Measurements from ENCODE around the gene CBY3.

GRCh38 chr5:179680014-179680779 is 637 bp downstream of the CBY3 start:
- TF ChIP-seq EZH2 (IDR thresholded peaks at IDR 0.05; ENCODE audit: borderline replicate concordance, low read depth, low read length, severe bottlenecking) (no peak), CTCF (IDR thresholded peaks at IDR 0.05; ENCODE audit: borderline replicate concordance, extremely low read depth, low read length, poor library complexity, severe bottlenecking) (no peak)

All from DND-41 (cell line).